ENCODE results near the gene SP1.
"Not testable (repeated sequence)": the region's sequence is repeated elsewhere in the genome, so short reads cannot be mapped to it uniquely, and the experiment has no call there.

SP1 gene

GRCh38 chr12:53415752-53416389 lies 35.9 kb downstream of the SP1 start:
- not testable (repeated sequence) for DNase-seq

- DNase-seq: not testable (repeated sequence)
Observed at GRCh38 chr12:53417291-53417816, 37.4 kb downstream of the SP1 start.

GRCh38 chr12:53418221-53418620 lies 38.2 kb downstream of the SP1 start:
- DNase-seq: no peak

DNA sequence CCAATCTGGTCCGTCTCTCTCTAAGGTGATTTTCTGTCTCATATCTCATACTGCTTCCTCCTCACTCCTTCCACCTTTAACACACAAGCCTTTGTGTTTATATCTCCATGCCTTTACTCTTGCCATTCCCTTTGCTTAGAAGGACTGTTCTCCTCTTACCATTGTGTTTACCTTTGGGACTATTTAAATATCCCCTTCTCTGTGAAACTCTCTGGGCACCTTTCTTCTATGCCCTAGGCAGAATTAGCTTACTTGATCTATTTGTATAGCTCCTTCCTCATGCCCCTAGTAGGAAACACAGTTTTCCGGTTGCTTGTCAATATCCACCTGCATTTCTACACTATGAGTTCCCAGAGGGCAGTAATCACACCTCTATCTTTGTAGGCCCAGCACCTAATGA lies 39.8 kb downstream of the SP1 start:
- no peak for DNase-seq

GRCh38 chr12:53422247-53422646 lies 42.3 kb downstream of the SP1 start:
- DNase-seq: not testable (repeated sequence)

DNA sequence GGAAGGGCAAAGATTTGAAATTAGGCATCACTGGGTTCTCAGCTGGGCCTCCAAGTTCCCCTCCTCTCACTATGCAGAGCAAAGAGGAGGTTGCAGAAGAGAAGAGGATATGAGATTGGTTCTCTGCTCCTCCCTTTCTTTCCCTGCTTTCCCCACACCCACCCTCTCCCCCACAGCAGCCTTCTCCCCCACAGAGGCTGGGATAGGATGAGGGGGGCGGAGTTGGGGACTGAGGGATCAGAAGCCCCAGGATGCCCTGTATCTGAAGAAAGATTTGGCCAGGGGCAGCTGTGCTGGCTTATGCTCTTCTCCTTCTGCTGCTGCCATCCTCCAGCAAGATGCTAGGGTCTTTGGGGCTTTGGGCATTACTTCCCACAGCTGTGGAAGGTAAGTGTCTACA lies 43.6 kb downstream of the SP1 start, which contains the start of gene AMHR2:
AMHR2 (plus strand) TSS at position 259 of the 400 bp plus-strand sequence; CDS start at position 339, 80 bp downstream.
- DNase-seq: no peak

DNA sequence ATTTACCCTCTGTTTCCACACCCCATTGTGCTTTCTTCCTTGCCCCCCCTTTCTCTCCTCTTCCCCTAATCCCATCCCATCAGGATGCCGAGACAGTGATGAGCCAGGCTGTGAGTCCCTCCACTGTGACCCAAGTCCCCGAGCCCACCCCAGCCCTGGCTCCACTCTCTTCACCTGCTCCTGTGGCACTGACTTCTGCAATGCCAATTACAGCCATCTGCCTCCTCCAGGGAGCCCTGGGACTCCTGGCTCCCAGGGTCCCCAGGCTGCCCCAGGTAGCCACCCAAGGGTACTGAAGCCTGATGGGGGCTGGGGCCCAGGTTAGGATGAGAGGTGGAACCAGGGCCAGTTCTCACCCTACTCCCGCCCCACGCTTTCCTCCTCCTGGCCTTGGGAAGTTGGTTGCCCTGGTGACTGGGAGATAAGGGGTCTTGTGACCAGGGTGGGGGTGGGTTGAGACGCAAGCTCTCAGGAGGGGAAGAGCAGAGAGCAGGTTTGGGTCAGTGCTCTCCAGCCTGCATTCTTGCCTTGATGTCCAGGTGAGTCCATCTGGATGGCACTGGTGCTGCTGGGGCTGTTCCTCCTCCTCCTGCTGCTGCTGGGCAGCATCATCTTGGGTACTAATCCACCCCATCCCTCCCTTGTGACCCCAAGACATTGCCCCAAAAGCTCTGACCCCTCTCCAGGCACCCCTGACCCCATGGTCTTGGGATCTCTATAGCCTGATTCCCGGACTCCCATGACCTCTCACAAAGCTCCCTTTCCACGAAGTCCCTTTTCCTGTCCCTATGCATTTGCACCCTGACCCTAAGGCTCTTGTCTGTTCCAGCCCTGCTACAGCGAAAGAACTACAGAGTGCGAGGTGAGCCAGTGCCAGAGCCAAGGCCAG lies 44.9 kb downstream of the SP1 start:
- DNase-seq: no peak

- no peak for DNase-seq
Observed at GRCh38 chr12:53425515-53426150, 45.7 kb downstream of the SP1 start.

DNA sequence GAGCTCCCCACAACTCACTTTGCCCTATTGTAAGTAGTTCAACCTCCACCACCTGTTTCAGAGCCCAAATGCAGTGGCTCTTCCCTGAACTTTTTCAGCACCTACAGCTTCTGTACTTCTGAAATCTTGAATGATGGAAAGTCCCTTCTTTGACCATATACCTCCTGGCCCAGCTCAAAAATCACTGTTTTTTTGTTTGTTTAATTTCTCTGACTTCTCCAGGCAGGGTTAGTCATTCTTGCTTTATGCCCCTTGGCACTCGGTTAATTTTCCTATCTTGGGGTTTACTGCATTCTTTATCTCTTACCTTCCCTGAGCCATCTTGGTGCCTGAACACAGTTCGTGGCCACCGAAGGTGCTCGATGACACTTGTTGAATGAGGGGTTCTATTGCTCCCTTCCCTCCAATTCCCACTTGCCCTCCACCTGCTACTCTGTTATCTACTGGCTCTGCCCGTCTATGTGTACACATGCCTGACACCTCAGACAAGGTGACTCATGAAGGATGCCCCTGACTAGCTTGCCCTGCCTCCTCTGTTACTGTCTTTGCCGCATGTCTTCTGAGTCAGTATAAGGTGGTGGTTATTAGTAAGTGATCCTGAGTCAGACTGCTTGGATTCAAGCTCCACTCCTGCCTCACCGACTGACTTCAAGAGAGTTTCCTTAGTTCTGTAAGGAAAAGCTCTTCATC lies 48.1 kb downstream of the SP1 start:
- no peak for DNase-seq

GRCh38 chr12:53428741-53429140 lies 48.8 kb downstream of the SP1 start:
- DNase-seq: no peak

DNA sequence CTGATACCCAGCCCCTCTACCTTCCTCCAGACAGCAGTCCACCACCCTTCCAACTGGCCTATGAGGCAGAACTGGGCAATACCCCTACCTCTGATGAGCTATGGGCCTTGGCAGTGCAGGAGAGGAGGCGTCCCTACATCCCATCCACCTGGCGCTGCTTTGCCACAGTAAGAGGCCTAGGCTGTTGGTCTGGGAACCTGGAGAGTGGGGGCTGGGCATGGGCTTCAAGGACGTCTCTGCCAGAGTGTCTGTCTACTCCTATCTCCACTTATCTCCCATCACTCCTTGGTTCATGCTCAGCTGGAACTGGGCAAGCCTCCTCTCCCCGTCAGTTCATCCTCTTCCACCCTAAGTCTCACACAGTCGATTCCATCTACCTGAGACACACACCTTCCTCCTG lies 50.1 kb downstream of the SP1 start:
- no peak for DNase-seq

DNA sequence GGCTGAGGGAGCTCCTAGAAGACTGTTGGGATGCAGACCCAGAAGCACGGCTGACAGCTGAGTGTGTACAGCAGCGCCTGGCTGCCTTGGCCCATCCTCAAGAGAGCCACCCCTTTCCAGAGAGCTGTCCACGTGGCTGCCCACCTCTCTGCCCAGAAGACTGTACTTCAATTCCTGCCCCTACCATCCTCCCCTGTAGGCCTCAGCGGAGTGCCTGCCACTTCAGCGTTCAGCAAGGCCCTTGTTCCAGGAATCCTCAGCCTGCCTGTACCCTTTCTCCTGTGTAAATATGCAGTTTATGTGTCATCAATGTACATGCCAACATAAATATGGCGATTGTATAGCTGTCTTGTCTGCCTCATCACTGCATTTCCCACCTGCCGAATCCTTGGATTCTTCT lies 51.2 kb downstream of the SP1 start:
- DNase-seq: no peak

GRCh38 chr12:53435326-53435725 lies 55.4 kb downstream of the SP1 start:
- DNase-seq: not testable (repeated sequence)

- DNase-seq: not testable (repeated sequence)
Observed at GRCh38 chr12:53439582-53439981, 59.6 kb downstream of the SP1 start.

- peak; percentile 71 for DNase-seq
Observed at GRCh38 chr12:53441040-53441833, 61.3 kb downstream of the SP1 start, which contains the start of gene PRR13. Gene PRR13, plus strand, starts transcription at chr12:53441734. Its CDS starts 981 bp downstream, at chr12:53442715.

GRCh38 chr12:53443955-53444354 lies 64.0 kb downstream of the SP1 start:
- DNase-seq: no peak

GRCh38 chr12:53444593-53445325 lies 64.8 kb downstream of the SP1 start:
- not testable (repeated sequence) for DNase-seq

GRCh38 chr12:53450936-53451335 lies 71.0 kb downstream of the SP1 start:
- DNase-seq: no peak

GRCh38 chr12:53451661-53452158 lies 71.7 kb downstream of the SP1 start, which contains the start of gene PCBP2:
Gene PCBP2, plus strand, starts transcription at chr12:53452102. Its CDS starts 2,699 bp downstream, at chr12:53454801.
- peak; percentile 58 for DNase-seq

All from KG1 (cell line).